Activated T-cell treated with anti-CD3 and anti-CD28 coated beads, Interleukin-2, amount 50 U/mL, for 72 hours (primary cell): Measurements from ENCODE around the gene NPHP4. TPM values are rescaled to one million over a fixed set of nuclear protein-coding genes. Genes with fewer than 3 reads are reported as not detected.

Experiments used
- ATAC-seq, 2 donors: fragments of 150-1000 bp; cut with Tn5 transposase; replicated peaks in 1 of 2; 2 replicates each; pipeline ENCODE4 v1.10.0; 2021; ENCODE audit warnings: moderate library complexity in 2 of 2, mild to moderate bottlenecking in 1 of 2
- DNase-seq, 2 donors: peaks; one replicate each; pipeline ENCODE4 v3.0.0; 2021 to 2022; ENCODE audit warnings: mixed read lengths in 1 of 2
- H3K27ac Mint-ChIP-seq: one replicate; pipeline ENCODE4 v1.8.0; 2022; ENCODE audit warnings: mild to moderate bottlenecking, moderate library complexity, mixed read lengths
- H3K27me3 Mint-ChIP-seq: one replicate; pipeline ENCODE4 v1.8.0; 2022; ENCODE audit warnings: low read depth, mixed read lengths
- H3K36me3 Mint-ChIP-seq, 2 donors: one replicate each; pipeline ENCODE4 v1.8.0; 2022; ENCODE audit warnings: mixed read lengths in 2 of 2, mild to moderate bottlenecking in 1 of 2; ENCODE audit not compliant: insufficient read depth in 2 of 2
- H3K4me1 Mint-ChIP-seq: one replicate; pipeline ENCODE4 v1.8.0; 2022; ENCODE audit warnings: low read depth, mixed read lengths
- H3K4me3 Mint-ChIP-seq, 2 donors: one replicate each; pipeline ENCODE4 v1.8.0; 2022; ENCODE audit warnings: mild to moderate bottlenecking in 2 of 2, mixed read lengths in 2 of 2, moderate library complexity in 2 of 2
- H3K9me3 Mint-ChIP-seq, 2 donors: one replicate each; pipeline ENCODE4 v1.8.0; 2022; ENCODE audit warnings: mixed read lengths in 2 of 2
- total RNA-seq, 2 donors: library from RNA; stranded (reverse); gene quantifications; one replicate each; pipeline ENCODE4 v1.2.3, GENCODE V29; 2022

NPHP4 gene
- total RNA-seq, 2 donors from 2014 or later, result 12.3 to 14.5 TPM

- ATAC-seq (no peak), DNase-seq (no peak)
- H3K27ac Mint-ChIP-seq, result no peak overlapping the region
- H3K9me3 Mint-ChIP-seq, result peaks cover 3 to 5% of the 10 kb centered on the region in 2 donors
- no peaks in the 10 kb centered on the region for H3K4me1 Mint-ChIP-seq
- no peak overlapping the region for H3K4me3 Mint-ChIP-seq
- H3K36me3 Mint-ChIP-seq, result peaks cover 3 to 9% of the 10 kb centered on the region in 2 donors
- no peaks in the 10 kb centered on the region for H3K27me3 Mint-ChIP-seq
Observed at GRCh38 chr1:5881526-5882222, 110.6 kb downstream of the NPHP4 start.

GRCh38 chr1:5880630-5881405 is 111.4 kb downstream of the NPHP4 start:
- DNase-seq (no peak), ATAC-seq (no peak)
- Mint-ChIP-seq H3K4me1 (no peaks in the 10 kb centered on the region), H3K4me3 (no peak overlapping the region), H3K9me3 (peaks cover 3 to 5% of the 10 kb centered on the region in 2 donors), H3K36me3 (peaks cover 3 to 9% of the 10 kb centered on the region in 2 donors), H3K27ac (no peak overlapping the region), H3K27me3 (no peaks in the 10 kb centered on the region)

- ATAC-seq, result no peak
- Mint-ChIP-seq H3K36me3 (peaks cover 3 to 9% of the 10 kb centered on the region in 2 donors), H3K4me3 (no peak overlapping the region), H3K4me1 (no peaks in the 10 kb centered on the region), H3K27me3 (no peaks in the 10 kb centered on the region), H3K27ac (no peak overlapping the region), H3K9me3 (peaks cover 3 to 5% of the 10 kb centered on the region in 2 donors)
- DNase-seq, result no peak
Observed at GRCh38 chr1:5879421-5879820, 112.8 kb downstream of the NPHP4 start.

GRCh38 chr1:5878971-5879370 is 113.3 kb downstream of the NPHP4 start:
- no peak for DNase-seq
- Mint-ChIP-seq H3K27me3 (no peaks in the 10 kb centered on the region), H3K36me3 (peaks cover 3 to 9% of the 10 kb centered on the region in 2 donors), H3K4me3 (no peak overlapping the region), H3K9me3 (peaks cover 3 to 5% of the 10 kb centered on the region in 2 donors), H3K27ac (no peak overlapping the region), H3K4me1 (no peaks in the 10 kb centered on the region)
- ATAC-seq, result no peak

- no peak for DNase-seq
Observed at GRCh38 chr1:5877683-5878530, 114.3 kb downstream of the NPHP4 start.

GRCh38 chr1:5877001-5877400 is 115.2 kb downstream of the NPHP4 start:
- Mint-ChIP-seq H3K36me3 (peaks cover 3 to 9% of the 10 kb centered on the region in 2 donors), H3K4me3 (no peak overlapping the region), H3K4me1 (no peaks in the 10 kb centered on the region), H3K27me3 (no peaks in the 10 kb centered on the region), H3K9me3 (peaks cover 3 to 5% of the 10 kb centered on the region in 2 donors), H3K27ac (no peak overlapping the region)
- DNase-seq (no peak), ATAC-seq (no peak)

More at GRCh38 chr1:5877683-5878530, 114.3 kb downstream of the NPHP4 start:
- no peaks in the 10 kb centered on the region for H3K4me1 Mint-ChIP-seq
- H3K27me3 Mint-ChIP-seq, result no peaks in the 10 kb centered on the region
- H3K9me3 Mint-ChIP-seq, result peaks cover 3 to 5% of the 10 kb centered on the region in 2 donors
- H3K27ac Mint-ChIP-seq, result no peak overlapping the region
- ATAC-seq, result no peak
- H3K36me3 Mint-ChIP-seq, result peaks cover 3 to 9% of the 10 kb centered on the region in 2 donors
- H3K4me3 Mint-ChIP-seq, result no peak overlapping the region

- H3K36me3 Mint-ChIP-seq, result peaks cover 3 to 9% of the 10 kb centered on the region in 2 donors
- no peaks in the 10 kb centered on the region for H3K4me1 Mint-ChIP-seq
- no peak for ATAC-seq
- H3K27ac Mint-ChIP-seq, result no peak overlapping the region
- H3K4me3 Mint-ChIP-seq, result no peak overlapping the region
- H3K27me3 Mint-ChIP-seq, result no peaks in the 10 kb centered on the region
- DNase-seq, result no peak
- H3K9me3 Mint-ChIP-seq, result peaks cover 3 to 5% of the 10 kb centered on the region in 2 donors
Observed at GRCh38 chr1:5876094-5876650, 116.1 kb downstream of the NPHP4 start.

GRCh38 chr1:5875345-5875910 is 116.8 kb downstream of the NPHP4 start:
- no peak overlapping the region for H3K27ac Mint-ChIP-seq
- H3K4me1 Mint-ChIP-seq, result no peaks in the 10 kb centered on the region
- H3K27me3 Mint-ChIP-seq, result no peaks in the 10 kb centered on the region
- ATAC-seq (no peak), DNase-seq (no peak)
- no peak overlapping the region for H3K4me3 Mint-ChIP-seq
- peaks cover 3 to 5% of the 10 kb centered on the region in 2 donors for H3K9me3 Mint-ChIP-seq
- H3K36me3 Mint-ChIP-seq, result peaks cover 3 to 7% of the 10 kb centered on the region in 2 donors

- Mint-ChIP-seq H3K4me1 (no peaks in the 10 kb centered on the region), H3K27ac (no peak overlapping the region), H3K4me3 (no peak overlapping the region), H3K9me3 (peaks cover under 1 to 3% of the 10 kb centered on the region in 2 donors), H3K36me3 (peaks cover under 1 to 2% of the 10 kb centered on the region in 2 donors), H3K27me3 (no peaks in the 10 kb centered on the region)
- no peak for DNase-seq
- ATAC-seq, result no peak
Observed at GRCh38 chr1:5874416-5875110, 117.7 kb downstream of the NPHP4 start.

GRCh38 chr1:5873556-5873955 is 118.7 kb downstream of the NPHP4 start:
- no peaks in the 10 kb centered on the region for H3K4me1 Mint-ChIP-seq
- DNase-seq (no peak), ATAC-seq (no peak)
- no peaks in the 10 kb centered on the region for H3K36me3 Mint-ChIP-seq
- H3K27ac Mint-ChIP-seq, result no peak overlapping the region
- peaks cover 6% of the 10 kb centered on the region in 2 donors for H3K9me3 Mint-ChIP-seq
- H3K4me3 Mint-ChIP-seq, result no peak overlapping the region
- no peaks in the 10 kb centered on the region for H3K27me3 Mint-ChIP-seq

GRCh38 chr1:5872886-5873285 is 119.3 kb downstream of the NPHP4 start:
- Mint-ChIP-seq H3K27ac (no peak overlapping the region), H3K9me3 (peaks cover 7 to 10% of the 10 kb centered on the region in 2 donors), H3K4me3 (no peak overlapping the region), H3K36me3 (no peaks in the 10 kb centered on the region), H3K27me3 (no peaks in the 10 kb centered on the region), H3K4me1 (no peaks in the 10 kb centered on the region)
- no peak for DNase-seq
- no peak for ATAC-seq

GRCh38 chr1:5868931-5869500 is 123.2 kb downstream of the NPHP4 start:
- H3K9me3 Mint-ChIP-seq, result peaks cover 7 to 10% of the 10 kb centered on the region in 2 donors
- DNase-seq, result no peak
- no peaks in the 10 kb centered on the region for H3K27me3 Mint-ChIP-seq
- H3K4me1 Mint-ChIP-seq, result no peaks in the 10 kb centered on the region
- no peaks in the 10 kb centered on the region for H3K36me3 Mint-ChIP-seq
- no peak overlapping the region for H3K27ac Mint-ChIP-seq
- ATAC-seq, result no peak
- H3K4me3 Mint-ChIP-seq, result no peak overlapping the region
